Measurements from ENCODE around the gene DPH6. TPM values are rescaled to one million over a fixed set of nuclear protein-coding genes. Genes with fewer than 3 reads are reported as not detected.
"Not testable (repeated sequence)": the region's sequence is repeated elsewhere in the genome, so short reads cannot be mapped to it uniquely, and the experiment has no call there.

The DPH6 gene
- total RNA-seq, 1 donor from 2014 or later: 30.2 TPM

DNA sequence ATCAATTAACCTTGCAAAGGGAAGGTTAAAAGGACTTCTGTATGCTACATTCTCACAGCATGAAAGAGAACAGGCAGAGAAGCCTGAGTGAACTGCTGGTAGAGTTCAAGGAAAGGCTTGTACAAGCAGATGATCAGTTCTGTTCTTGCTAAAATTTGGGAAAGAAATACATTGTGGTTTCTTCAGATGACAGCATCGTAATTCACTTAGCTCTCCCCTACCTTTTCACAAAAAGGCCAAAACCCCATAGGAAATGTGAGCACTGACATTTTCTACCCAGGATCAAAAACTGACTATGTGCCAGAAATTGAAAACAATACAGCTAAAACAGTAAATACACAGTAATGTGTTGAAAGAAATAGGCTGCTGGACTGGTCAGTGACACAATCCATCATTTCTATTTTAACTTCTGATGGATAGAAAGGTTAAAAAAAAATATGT is 216.4 kb downstream of the DPH6 start:
- H3K36me3 ChIP-seq: no peaks in the 10 kb centered on the region
- intact Hi-C loops (cut with DNase I): no loop called here
- no peak overlapping the region for H3K4me3 ChIP-seq
- no peaks in the 10 kb centered on the region for H3K27me3 ChIP-seq
- H3K27ac ChIP-seq: no peak overlapping the region
- no peak for DNase-seq (ENCODE audit: extremely low spot score in 2 of 2)
- H3K4me1 ChIP-seq: no peaks in the 10 kb centered on the region
- no peaks in the 10 kb centered on the region for H3K9me3 ChIP-seq
- TF ChIP-seq POLR2AphosphoS5 (IDR thresholded peaks at IDR 0.05; ENCODE audit: insufficient read depth in 1 of 2, low read depth in 1 of 2) (no peak), POLR2A (IDR thresholded peaks at IDR 0.05) (no peak)
- TF ChIP-seq, protein P1, sequence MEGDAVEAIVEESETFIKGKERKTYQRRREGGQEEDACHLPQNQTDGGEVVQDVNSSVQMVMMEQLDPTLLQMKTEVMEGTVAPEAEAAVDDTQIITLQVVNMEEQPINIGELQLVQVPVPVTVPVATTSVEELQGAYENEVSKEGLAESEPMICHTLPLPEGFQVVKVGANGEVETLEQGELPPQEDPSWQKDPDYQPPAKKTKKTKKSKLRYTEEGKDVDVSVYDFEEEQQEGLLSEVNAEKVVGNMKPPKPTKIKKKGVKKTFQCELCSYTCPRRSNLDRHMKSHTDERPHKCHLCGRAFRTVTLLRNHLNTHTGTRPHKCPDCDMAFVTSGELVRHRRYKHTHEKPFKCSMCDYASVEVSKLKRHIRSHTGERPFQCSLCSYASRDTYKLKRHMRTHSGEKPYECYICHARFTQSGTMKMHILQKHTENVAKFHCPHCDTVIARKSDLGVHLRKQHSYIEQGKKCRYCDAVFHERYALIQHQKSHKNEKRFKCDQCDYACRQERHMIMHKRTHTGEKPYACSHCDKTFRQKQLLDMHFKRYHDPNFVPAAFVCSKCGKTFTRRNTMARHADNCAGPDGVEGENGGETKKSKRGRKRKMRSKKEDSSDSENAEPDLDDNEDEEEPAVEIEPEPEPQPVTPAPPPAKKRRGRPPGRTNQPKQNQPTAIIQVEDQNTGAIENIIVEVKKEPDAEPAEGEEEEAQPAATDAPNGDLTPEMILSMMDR (IDR thresholded peaks at IDR 0.05): no peak

DNA sequence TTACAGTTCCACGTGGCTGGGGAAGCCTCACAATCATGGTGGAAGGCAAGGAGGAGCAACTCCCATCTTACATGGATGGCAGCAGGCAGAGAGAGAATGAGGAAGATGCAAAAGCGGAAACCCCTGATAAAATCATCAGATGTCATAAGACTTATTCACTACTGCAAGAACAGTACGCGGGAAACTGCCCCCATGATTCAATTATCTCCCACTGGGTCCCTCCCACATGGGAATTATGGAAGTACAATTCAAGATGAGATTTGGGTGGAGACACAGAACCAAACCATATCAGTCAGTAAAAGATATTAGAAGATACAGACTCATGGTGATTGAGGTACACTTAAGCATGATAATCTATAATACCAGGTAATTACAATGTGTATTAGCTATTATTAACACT is 217.1 kb downstream of the DPH6 start:
- H3K9me3 ChIP-seq; DNase-seq (ENCODE audit: extremely low spot score in 2 of 2); H3K27me3 ChIP-seq; H3K4me1 ChIP-seq; intact Hi-C loops (cut with DNase I); H3K4me3 ChIP-seq; H3K36me3 ChIP-seq; H3K27ac ChIP-seq: not testable (repeated sequence)

DNA sequence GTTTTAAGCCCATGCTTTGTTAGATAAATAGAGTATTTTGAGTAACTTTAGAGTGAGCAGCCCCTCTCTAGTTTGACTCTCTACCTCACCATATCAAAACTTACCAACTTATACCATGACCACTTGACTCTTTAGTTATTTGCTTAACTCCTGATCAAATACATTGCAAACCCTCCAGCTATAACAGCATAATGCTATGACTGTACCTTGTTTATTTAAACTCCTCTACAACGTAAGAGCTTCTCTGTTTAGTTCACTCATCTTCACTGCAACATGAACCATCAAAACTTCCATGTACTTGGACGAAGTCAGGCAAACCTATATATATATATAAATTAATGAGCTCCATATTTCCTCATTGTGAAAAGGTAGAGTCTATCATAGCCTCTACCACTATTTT is 218.2 kb downstream of the DPH6 start:
- Histone ChIP-seq H3K4me3 (no peak overlapping the region), H3K36me3 (no peaks in the 10 kb centered on the region), H3K4me1 (no peaks in the 10 kb centered on the region), H3K27ac (no peak overlapping the region), H3K9me3 (no peaks in the 10 kb centered on the region), H3K27me3 (no peaks in the 10 kb centered on the region)
- TF ChIP-seq, protein P1 (IDR thresholded peaks at IDR 0.05): no peak
- TF ChIP-seq POLR2A (IDR thresholded peaks at IDR 0.05): no peak
- no peak for TF ChIP-seq POLR2AphosphoS5 (IDR thresholded peaks at IDR 0.05; ENCODE audit: insufficient read depth in 1 of 2, low read depth in 1 of 2)
- DNase-seq (ENCODE audit: extremely low spot score in 2 of 2): no peak
- intact Hi-C loops (cut with DNase I): no loop called here

DNA sequence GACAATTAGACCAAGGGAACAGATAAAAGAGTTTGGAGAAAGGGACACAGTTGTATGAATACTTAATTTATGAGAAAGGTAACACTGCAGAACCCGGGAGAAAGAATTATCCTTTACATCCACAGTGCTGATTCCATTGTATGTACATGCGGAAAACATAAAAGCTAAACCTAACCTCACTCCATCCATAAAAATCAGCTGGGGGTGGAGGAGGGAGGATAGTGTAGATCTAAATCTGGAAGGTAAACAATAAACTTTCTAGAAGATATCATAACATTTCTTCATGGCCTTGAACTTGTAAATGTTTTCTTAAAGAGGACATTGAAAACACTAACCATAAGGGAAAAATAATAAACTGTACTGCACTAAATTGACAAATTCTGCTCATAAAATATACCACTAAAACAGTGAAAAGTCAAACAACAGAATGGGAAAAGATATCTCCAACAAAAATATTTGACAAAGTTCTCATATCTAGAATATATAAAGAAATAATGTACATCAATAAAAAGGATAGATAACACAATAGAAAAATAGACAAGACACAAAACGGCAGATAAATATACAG is 220.5 kb downstream of the DPH6 start:
- H3K27ac ChIP-seq: no peak overlapping the region
- H3K36me3 ChIP-seq: no peaks in the 10 kb centered on the region
- no peak overlapping the region for H3K4me3 ChIP-seq
- H3K4me1 ChIP-seq: no peaks in the 10 kb centered on the region
- TF ChIP-seq, protein P1 (IDR thresholded peaks at IDR 0.05): no peak
- TF ChIP-seq POLR2A (IDR thresholded peaks at IDR 0.05): no peak
- TF ChIP-seq POLR2AphosphoS5 (IDR thresholded peaks at IDR 0.05; ENCODE audit: insufficient read depth in 1 of 2, low read depth in 1 of 2): no peak
- intact Hi-C loops (cut with DNase I): no loop called here
- no peaks in the 10 kb centered on the region for H3K9me3 ChIP-seq
- H3K27me3 ChIP-seq: no peaks in the 10 kb centered on the region
- no peak for DNase-seq (ENCODE audit: extremely low spot score in 2 of 2)

DNA sequence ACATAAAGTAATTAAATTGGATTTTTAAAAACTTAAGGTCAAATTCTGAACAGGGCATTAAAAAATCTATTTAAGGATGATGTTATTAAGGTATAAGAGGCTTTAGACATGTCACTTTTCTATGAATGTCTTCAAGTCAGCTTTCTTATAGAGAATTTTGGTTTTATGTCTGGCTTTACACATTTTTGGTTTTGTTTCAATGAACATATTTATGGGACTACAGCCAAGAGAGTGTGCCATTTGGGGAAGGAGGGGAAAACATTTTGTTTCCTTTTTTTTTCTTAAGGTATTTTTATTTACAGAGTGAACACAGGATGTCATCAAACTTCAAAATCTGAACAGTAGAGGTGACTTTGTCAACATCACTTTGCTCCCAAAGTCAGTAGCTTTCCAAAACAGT is 222.8 kb downstream of the DPH6 start:
- intact Hi-C loops (cut with DNase I): no loop called here
- Histone ChIP-seq H3K27ac (no peak overlapping the region), H3K4me1 (no peaks in the 10 kb centered on the region), H3K4me3 (no peak overlapping the region), H3K27me3 (no peaks in the 10 kb centered on the region), H3K9me3 (no peaks in the 10 kb centered on the region), H3K36me3 (no peaks in the 10 kb centered on the region)
- TF ChIP-seq, protein P1 (IDR thresholded peaks at IDR 0.05): no peak
- TF ChIP-seq POLR2A (IDR thresholded peaks at IDR 0.05) (no peak), POLR2AphosphoS5 (IDR thresholded peaks at IDR 0.05; ENCODE audit: insufficient read depth in 1 of 2, low read depth in 1 of 2) (no peak)
- no peak for DNase-seq (ENCODE audit: extremely low spot score in 2 of 2)

Data from vagina (tissue), 2 donors.